ENCODE measurements around the gene HAUS8. TPM values are rescaled to one million over a fixed set of nuclear protein-coding genes. Genes with fewer than 3 reads are reported as not detected.

HAUS8 gene
- total and polyA plus RNA-seq, 2 of the 8 experiments (the other 6 are each of a cell fraction or from before 2014, with no cell fraction given), result 18.4 to 23.2 TPM

DNA sequence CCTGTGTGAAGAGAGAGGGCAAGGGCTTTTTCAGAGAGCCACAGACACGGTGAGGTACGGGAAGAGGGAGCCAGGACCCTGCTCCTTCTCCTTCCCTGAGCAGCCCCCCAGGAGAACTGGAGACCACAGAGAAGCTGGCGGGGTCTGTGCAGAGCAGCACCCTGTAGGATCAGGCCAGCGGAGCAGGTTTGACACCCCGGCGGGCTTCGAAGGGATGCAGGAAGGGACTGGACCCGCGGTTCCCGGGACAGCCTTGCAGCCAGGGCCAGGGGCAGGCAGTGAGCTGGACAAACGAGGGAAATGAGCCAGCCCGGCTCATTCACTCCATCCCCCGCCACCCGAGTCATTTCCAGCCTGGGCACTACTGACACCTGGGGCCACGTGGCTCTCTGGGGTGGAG, 70.9 kb downstream of the HAUS8 start (continued):
- TF ChIP-seq, protein P1, sequence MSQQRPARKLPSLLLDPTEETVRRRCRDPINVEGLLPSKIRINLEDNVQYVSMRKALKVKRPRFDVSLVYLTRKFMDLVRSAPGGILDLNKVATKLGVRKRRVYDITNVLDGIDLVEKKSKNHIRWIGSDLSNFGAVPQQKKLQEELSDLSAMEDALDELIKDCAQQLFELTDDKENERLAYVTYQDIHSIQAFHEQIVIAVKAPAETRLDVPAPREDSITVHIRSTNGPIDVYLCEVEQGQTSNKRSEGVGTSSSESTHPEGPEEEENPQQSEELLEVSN (IDR thresholded peaks at IDR 0.05), result no peak
- TF ChIP-seq NRF1 (IDR thresholded peaks at IDR 0.05; ENCODE audit: low read depth, low read length) (no peak), TAF1 (IDR thresholded peaks at IDR 0.05; ENCODE audit: low read depth, low read length) (no peak), RFX5 (IDR thresholded peaks at IDR 0.05; ENCODE audit: borderline replicate concordance, low read depth, low read length) (no peak), CHD1 (IDR thresholded peaks at IDR 0.05; ENCODE audit: low read depth, low read length) (no peak)

Data from H1 (cell line).